Choroid plexus epithelial cell (primary cell): Measurements from ENCODE around the gene LRP2.
"Not testable (repeated sequence)": the region's sequence is repeated elsewhere in the genome, so short reads cannot be mapped to it uniquely, and the experiment has no call there.

ENCODE experiments used
- DNase-seq: peaks from one replicate; pipeline ENCODE4 v3.0.0-alpha.2; 2010; ENCODE audit warnings: low read depth
- H3K4me3 ChIP-seq: 2 replicates; pipeline ENCODE4 v1.5.1; 2011; ENCODE audit warnings: low read depth, mild to moderate bottlenecking, control low read depth, low read length, moderate library complexity
- TF ChIP-seq, protein P1 (sequence below): conservative IDR thresholded peaks from 2 replicates; pipeline ENCODE4 v1.5.1; 2011; ENCODE audit warnings: low read depth, mild to moderate bottlenecking, control low read depth, inconsistent platforms, low read length, moderate library complexity

LRP2 gene

DNA sequence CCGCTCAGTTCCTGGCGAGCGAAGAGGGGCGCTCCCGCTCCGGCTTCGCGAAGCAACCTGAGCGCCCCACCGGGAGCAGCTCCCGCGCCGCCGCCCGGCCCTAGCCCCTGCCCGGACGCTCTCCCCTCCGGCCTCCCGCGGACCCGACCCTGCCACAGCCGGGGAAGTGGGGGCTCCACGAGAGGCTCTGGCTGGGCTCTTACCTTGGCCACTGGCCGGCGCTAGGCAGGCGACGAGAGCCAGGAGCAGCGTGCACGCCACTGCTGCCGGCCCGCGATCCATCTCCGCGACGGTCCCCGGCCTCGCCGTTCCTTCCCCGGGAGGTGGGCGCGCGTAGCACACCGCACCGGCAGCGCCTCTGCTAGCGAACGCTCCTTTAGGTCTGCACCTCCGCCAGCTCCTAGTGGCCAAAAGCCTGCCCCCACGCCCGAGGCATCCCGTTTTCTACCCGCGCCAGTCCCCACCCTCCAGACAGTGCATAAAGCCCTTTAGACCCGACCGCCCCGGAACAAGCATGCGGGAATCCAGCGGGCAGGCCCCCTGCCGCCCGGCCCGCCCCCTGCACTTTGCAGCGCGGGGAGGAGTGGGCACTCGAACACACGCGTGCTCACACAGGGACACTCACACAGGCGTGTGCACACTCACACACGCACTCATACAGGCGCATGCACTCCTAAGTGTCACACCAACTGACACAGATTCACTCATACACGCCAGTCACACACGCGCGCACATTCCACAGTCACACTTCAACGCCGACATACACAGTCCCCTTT, at the start of gene LRP2:
Gene LRP2, minus strand, starts transcription at position 417 of the 776 bp plus-strand sequence. Its CDS starts 135 bp downstream, at position 282.
- peak within 1 kb of the TSS; percentile 30 for H3K4me3 ChIP-seq
- DNase-seq = peak; percentile 2
- TF ChIP-seq, protein P1, sequence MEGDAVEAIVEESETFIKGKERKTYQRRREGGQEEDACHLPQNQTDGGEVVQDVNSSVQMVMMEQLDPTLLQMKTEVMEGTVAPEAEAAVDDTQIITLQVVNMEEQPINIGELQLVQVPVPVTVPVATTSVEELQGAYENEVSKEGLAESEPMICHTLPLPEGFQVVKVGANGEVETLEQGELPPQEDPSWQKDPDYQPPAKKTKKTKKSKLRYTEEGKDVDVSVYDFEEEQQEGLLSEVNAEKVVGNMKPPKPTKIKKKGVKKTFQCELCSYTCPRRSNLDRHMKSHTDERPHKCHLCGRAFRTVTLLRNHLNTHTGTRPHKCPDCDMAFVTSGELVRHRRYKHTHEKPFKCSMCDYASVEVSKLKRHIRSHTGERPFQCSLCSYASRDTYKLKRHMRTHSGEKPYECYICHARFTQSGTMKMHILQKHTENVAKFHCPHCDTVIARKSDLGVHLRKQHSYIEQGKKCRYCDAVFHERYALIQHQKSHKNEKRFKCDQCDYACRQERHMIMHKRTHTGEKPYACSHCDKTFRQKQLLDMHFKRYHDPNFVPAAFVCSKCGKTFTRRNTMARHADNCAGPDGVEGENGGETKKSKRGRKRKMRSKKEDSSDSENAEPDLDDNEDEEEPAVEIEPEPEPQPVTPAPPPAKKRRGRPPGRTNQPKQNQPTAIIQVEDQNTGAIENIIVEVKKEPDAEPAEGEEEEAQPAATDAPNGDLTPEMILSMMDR = no peak

DNA sequence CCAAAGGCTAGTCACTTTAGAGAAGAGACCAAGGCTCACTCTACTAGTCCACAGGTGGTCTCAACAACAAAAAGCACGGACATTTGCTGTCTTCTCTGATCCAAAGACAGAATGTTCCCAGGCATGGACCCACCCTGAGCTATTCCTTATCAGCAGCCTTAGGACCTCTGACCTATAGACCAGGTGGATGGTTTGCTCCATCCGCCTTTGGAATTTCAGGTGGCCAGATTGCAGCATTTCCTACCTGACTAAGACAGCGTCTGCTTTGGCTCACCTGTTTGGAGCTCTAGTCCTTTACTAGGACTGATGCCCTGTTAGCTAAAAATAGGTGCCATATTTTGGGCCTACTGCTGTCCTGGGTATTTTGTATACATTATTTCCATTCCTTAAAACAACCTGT, 44.6 kb upstream of the LRP2 start:
- DNase-seq = no peak
- H3K4me3 ChIP-seq = no peak overlapping the region
- TF ChIP-seq, protein P1 = no peak

DNA sequence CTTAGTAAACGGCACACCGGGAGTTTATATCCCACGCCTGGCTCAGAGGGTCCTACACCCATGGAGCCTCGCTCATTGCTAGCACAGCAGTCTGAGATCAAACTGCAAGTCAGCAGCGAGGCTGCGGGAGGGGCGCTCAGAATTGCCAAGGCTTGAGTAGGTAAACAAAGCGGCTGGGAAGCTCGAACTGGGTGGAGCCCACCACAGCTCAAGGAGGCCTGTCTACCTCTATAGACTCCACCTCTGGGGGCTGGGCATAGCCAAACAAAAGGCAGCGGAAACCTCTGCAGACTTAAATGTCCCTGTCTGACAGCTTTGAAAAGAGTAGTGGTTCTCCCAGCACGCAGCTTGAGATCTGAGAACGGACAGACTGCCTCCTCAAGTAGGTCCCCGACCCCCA, 37.2 kb upstream of the LRP2 start:
- not testable (repeated sequence) for DNase-seq, H3K4me3 ChIP-seq

DNA sequence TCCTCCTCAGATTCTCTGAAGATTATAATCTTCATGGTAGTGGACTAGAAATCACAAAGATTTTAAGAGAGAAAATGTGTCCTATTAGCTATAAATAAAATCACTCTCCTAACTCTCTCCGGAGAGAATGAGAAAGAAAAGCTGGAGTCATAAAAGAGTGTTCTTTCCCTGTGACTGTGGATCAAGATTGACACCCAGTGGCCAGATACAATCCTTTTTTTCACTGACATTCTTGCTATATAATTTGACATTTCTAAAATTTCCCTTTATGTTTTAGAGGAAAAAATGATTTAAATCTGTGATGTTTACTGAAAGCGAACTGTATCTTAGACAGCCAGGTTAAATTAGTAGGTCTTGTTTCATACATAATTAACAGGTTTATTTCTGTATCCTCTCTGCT, 35.4 kb upstream of the LRP2 start:
- TF ChIP-seq, protein P1 = peak; percentile 39
- peak; percentile 31 for DNase-seq
- no peak overlapping the region for H3K4me3 ChIP-seq

DNA sequence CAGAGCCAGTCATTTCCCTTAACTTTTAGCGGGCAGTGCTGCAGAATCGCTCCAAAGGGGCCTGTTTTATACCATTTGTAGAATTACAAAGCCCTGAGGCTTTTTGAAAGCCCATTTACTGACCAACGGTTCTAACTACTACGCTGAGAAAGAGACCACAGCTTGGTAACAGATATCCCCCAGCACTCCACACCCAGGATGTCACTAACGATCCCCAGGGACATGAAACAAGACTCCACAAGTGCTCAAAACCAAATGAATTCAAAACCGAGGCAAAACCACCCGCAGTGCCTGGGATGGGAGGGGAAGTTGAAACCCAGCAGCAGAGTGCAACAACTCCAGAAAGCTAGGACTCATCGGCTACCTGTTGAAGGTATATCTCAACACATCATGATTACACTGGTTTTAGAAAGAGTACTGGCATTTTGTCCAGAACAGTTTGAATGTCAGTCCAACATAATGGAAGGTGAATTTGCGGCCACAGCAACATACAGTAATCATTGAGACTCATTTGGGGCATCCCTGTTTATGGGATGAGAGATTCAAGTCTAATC, 33.6 kb upstream of the LRP2 start:
- no peak for DNase-seq

DNA sequence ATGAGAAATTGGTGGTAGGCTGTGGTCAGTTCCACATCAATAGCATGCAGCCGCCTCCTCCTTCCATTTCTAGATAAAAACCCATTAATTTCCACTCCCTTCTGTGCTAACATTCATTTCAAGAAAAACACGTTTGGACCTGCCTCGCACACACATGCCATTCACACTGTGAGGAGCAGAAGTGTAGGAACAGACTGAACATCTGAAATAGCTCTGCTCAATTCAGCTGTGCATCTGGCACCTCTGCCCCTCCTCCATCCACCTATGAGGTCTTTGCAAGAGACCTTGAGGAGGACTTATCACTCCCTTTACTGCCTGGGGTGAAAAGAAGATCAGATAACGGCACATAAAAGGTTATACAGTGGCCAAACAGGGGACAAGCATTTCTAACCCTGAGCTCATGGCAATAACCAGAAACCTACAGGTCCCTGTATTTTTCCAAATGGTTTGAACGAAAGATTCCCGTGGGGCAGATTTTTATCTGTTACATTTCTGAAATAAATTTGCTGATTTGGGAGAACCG, 30.8 kb upstream of the LRP2 start:
- H3K4me3 ChIP-seq = no peak overlapping the region
- TF ChIP-seq, protein P1 = no peak
- no peak for DNase-seq

More for the DNA sequence above, 33.6 kb upstream of the LRP2 start:
- TF ChIP-seq, protein P1 = no peak
- H3K4me3 ChIP-seq = no peak overlapping the region

DNA sequence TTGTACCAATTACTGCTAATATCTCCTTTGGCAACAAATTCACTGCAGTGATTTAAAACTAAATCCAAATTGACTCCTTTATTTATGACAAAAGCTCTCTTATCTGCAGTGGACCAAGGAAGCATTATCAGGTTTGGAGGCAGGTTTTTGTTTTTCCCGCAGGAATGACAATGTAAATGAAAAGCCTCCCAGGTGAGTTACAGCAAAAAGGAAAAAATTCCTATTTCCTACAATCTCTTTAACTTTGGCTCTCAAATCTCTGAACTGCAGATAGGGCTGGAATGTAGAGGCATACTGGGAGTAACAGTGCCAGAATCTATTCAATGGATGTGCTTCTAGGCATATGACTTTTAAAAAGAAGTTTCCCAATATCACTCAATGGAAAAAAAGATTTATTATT, 28.9 kb upstream of the LRP2 start:
- TF ChIP-seq, protein P1 = no peak
- DNase-seq = no peak
- no peak overlapping the region for H3K4me3 ChIP-seq
